ENCODE measurements around the gene CNBD2. TPM values are rescaled to one million over a fixed set of nuclear protein-coding genes. Genes with fewer than 3 reads are reported as not detected.

The CNBD2 gene
- total RNA-seq, 6 donors from 2014 or later = 2.2 to 4.2 (median 3.7) TPM; not detected in 1

GRCh38 chr20:35985806-35986205 is 17.4 kb downstream of the CNBD2 start:
- no peaks in the 10 kb centered on the region for H3K27me3 ChIP-seq
- no peaks in the 10 kb centered on the region for H3K36me3 ChIP-seq
- H3K9me3 ChIP-seq = no peaks in the 10 kb centered on the region
- no peak overlapping the region for H3K27ac ChIP-seq
- no peak for TF ChIP-seq EP300 (IDR thresholded peaks at IDR 0.05)
- TF ChIP-seq, protein P1, sequence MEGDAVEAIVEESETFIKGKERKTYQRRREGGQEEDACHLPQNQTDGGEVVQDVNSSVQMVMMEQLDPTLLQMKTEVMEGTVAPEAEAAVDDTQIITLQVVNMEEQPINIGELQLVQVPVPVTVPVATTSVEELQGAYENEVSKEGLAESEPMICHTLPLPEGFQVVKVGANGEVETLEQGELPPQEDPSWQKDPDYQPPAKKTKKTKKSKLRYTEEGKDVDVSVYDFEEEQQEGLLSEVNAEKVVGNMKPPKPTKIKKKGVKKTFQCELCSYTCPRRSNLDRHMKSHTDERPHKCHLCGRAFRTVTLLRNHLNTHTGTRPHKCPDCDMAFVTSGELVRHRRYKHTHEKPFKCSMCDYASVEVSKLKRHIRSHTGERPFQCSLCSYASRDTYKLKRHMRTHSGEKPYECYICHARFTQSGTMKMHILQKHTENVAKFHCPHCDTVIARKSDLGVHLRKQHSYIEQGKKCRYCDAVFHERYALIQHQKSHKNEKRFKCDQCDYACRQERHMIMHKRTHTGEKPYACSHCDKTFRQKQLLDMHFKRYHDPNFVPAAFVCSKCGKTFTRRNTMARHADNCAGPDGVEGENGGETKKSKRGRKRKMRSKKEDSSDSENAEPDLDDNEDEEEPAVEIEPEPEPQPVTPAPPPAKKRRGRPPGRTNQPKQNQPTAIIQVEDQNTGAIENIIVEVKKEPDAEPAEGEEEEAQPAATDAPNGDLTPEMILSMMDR (IDR thresholded peaks at IDR 0.05) = no peak
- no peak for ATAC-seq (ENCODE audit: low FRiP score in 2 of 2)
- H3K4me3 ChIP-seq = no peak overlapping the region
- DNase-seq = no peak
- no peaks in the 10 kb centered on the region for H3K4me1 ChIP-seq
- 73 to 82% methylated on average over 2 of the region's 2 CpGs for whole genome bisulfite sequencing, 2 donors

GRCh38 chr20:35988910-35989463 is 20.6 kb downstream of the CNBD2 start:
- DNase-seq (no peak), ATAC-seq (ENCODE audit: low FRiP score in 2 of 2) (no peak)
- no peaks in the 10 kb centered on the region for H3K36me3 ChIP-seq
- 83 to 87% methylated on average over 2 of the region's 2 CpGs for WGBS, 2 donors
- H3K27ac ChIP-seq = no peak overlapping the region
- H3K9me3 ChIP-seq = no peaks in the 10 kb centered on the region
- H3K4me1 ChIP-seq = peaks cover 0 to 6% (median 2%) of the 10 kb centered on the region in 4 donors
- no peak overlapping the region for H3K4me3 ChIP-seq
- no peak for TF ChIP-seq EP300 (IDR thresholded peaks at IDR 0.05)
- TF ChIP-seq, protein P1 (IDR thresholded peaks at IDR 0.05) = no peak
- no peak for TF ChIP-seq POLR2AphosphoS5 (IDR thresholded peaks at IDR 0.05)
- TF ChIP-seq POLR2A (IDR thresholded peaks at IDR 0.05) = no peak
- H3K27me3 ChIP-seq = no peaks in the 10 kb centered on the region

GRCh38 chr20:35991142-35991771 is 22.9 kb downstream of the CNBD2 start:
- WGBS, 2 donors = 28 to 36% methylated on average over 3 of the region's 3 CpGs
- no peaks in the 10 kb centered on the region for H3K27me3 ChIP-seq
- H3K4me1 ChIP-seq = peaks cover 0 to 11% (median 7%) of the 10 kb centered on the region in 4 donors
- no peak overlapping the region for H3K4me3 ChIP-seq
- no peaks in the 10 kb centered on the region for H3K36me3 ChIP-seq
- ATAC-seq (ENCODE audit: low FRiP score in 2 of 2) (no peak), DNase-seq (no peak)
- no peaks in the 10 kb centered on the region for H3K9me3 ChIP-seq
- no peak for TF ChIP-seq EP300 (IDR thresholded peaks at IDR 0.05)
- TF ChIP-seq, protein P1 (IDR thresholded peaks at IDR 0.05) = peak in 2 of 6 experiments; percentile 22 to 38
- no peak overlapping the region for H3K27ac ChIP-seq

DNA sequence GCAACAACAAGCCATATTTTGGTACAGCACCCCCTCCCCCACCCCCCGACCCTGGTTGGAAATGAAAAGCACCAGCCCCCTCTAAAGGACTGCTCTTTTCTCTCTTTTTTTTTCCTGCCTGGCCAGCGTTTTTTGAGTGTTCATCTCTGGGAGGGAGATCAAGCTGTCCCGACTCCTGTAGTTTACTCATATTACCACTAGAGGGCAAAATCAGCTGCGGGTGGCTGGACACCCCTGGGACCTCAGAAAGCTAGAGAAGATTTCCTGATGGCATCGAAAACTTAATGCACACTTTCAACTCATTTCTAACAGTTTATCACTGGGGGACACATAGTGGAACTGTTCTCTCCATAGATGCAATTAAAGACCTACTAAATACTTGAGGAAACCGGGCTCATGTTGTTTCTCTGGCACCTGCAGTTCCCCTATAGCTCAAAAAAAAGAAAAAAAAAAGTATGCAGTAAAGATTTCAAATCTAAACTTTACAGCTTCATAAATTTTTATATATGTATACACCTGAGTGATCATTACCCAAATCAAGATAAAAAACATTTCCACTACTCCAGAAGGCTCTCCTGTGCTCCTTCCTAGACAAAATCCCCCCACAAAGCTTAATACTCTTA is 24.4 kb downstream of the CNBD2 start:
- TF ChIP-seq EP300 (IDR thresholded peaks at IDR 0.05) = no peak
- TF ChIP-seq, protein P1 (IDR thresholded peaks at IDR 0.05) = peak in 5 of 6 experiments; percentile 67 to 92 (median 71)
- DNase-seq (peak in 1 of 2 donors; percentile 62), ATAC-seq (ENCODE audit: low FRiP score in 2 of 2) (peak; percentile 84 to 89)

More for the DNA sequence above, 24.4 kb downstream of the CNBD2 start:
- Histone ChIP-seq H3K4me3 (no peak overlapping the region), H3K36me3 (no peaks in the 10 kb centered on the region), H3K9me3 (no peaks in the 10 kb centered on the region), H3K27ac (no peak overlapping the region), H3K27me3 (no peaks in the 10 kb centered on the region), H3K4me1 (peaks cover 0 to 11% (median 7%) of the 10 kb centered on the region in 4 donors)
- WGBS, 2 donors = 1 to 2% methylated on average over 6 of the region's 6 CpGs
